Measurements from ENCODE around the gene SEMA5A. TPM values are rescaled to one million over a fixed set of nuclear protein-coding genes. Genes with fewer than 3 reads are reported as not detected.

Gene SEMA5A
- polyA plus RNA-seq, 1 experiment: 98.4 TPM

DNA sequence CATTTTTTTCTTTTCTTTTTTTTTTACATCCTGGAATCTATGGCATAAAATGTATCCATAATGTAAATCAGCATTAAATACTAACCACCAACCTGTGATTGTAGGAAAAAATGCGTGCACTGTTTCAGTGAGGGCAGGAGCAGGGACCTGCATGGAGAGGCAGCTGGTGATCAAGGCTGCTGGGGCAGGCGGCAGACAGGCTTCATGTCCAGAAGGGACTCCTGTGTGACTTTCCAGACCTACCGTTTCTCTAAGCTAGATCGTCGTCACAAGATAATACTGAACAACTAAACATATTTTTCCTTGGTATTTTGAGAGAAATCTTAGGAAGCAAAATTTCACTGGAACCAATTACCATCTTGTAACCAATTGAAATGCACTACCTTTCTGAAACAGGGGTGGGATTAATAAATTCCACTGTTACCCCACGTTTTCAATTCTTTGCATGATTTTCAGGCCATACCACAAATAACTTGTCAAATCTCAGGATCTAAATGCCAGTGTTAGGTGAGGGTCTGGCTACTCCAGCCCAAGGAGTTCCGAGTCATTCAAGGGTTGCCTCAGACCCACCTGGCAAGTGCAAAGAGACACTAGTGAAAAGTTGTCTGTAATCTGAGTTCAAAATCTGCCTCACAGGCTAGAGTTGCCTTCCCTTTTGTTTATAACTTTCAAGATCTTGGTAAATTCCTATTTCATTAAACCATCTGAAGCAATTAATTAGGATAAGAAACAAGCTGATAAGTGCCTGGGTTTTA, 198.2 kb downstream of the SEMA5A start:
- POLR2A ChIA-PET: interaction anchor here (0.6 kb wide), 1 partner anchor 703 kb away, joined by 3 read pairs; no protein-coding TSS in a partner anchor
- H3K27me3 ChIP-seq (ENCODE audit: control insufficient read depth, insufficient read depth, low read length): no peaks in the 10 kb centered on the region

GRCh38 chr5:9347032-9347431, 198.8 kb downstream of the SEMA5A start:
- no peaks in the 10 kb centered on the region for H3K27me3 ChIP-seq (ENCODE audit: control insufficient read depth, insufficient read depth, low read length)
- CTCF ChIA-PET: no interaction called here
- no peak for DNase-seq (ENCODE audit: low read depth)
- POLR2A ChIA-PET: interaction anchor here (0.6 kb wide), 1 partner anchor 704 kb away, joined by 3 read pairs; no protein-coding TSS in a partner anchor
- no peak overlapping the region for H3K4me3 ChIP-seq (ENCODE audit: low read depth, low read length)
- TF ChIP-seq, protein P1, sequence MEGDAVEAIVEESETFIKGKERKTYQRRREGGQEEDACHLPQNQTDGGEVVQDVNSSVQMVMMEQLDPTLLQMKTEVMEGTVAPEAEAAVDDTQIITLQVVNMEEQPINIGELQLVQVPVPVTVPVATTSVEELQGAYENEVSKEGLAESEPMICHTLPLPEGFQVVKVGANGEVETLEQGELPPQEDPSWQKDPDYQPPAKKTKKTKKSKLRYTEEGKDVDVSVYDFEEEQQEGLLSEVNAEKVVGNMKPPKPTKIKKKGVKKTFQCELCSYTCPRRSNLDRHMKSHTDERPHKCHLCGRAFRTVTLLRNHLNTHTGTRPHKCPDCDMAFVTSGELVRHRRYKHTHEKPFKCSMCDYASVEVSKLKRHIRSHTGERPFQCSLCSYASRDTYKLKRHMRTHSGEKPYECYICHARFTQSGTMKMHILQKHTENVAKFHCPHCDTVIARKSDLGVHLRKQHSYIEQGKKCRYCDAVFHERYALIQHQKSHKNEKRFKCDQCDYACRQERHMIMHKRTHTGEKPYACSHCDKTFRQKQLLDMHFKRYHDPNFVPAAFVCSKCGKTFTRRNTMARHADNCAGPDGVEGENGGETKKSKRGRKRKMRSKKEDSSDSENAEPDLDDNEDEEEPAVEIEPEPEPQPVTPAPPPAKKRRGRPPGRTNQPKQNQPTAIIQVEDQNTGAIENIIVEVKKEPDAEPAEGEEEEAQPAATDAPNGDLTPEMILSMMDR (IDR thresholded peaks at IDR 0.05; ENCODE audit: insufficient read depth, low read depth, low read length): no peak
- H3K36me3 ChIP-seq (ENCODE audit: control insufficient read depth, insufficient read depth, low read length): no peaks in the 10 kb centered on the region

More for the DNA sequence above, 198.2 kb downstream of the SEMA5A start:
- Histone ChIP-seq H3K36me3 (ENCODE audit: control insufficient read depth, insufficient read depth, low read length) (no peaks in the 10 kb centered on the region), H3K4me3 (ENCODE audit: low read depth, low read length) (no peak overlapping the region)
- no peak for DNase-seq (ENCODE audit: low read depth)
- TF ChIP-seq, protein P1 (IDR thresholded peaks at IDR 0.05; ENCODE audit: insufficient read depth, low read depth, low read length): no peak
- CTCF ChIA-PET: no interaction called here

DNA sequence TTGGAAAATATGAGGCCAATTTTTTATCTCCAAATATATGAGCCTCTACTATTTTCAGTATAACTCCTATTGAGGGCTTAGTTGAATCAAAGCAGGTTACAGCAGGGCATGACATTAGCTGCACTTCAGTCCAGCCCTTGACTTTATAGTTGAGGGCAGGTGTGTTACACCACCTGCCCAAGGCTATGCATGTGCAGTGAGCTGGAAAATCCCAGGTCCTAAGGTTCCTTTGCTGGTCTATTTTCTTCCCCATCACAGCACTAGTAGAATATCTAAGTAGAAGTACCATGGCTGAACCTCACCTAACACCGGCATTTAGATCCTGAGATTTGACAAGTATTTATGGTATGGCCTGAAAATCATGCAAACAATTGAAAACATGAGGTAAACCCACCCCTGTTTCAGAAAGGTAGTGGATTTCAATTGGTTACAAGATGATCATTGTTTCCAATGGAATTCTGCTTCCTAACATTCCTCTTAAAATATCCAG, 201.1 kb downstream of the SEMA5A start:
- no peak for DNase-seq (ENCODE audit: low read depth)
- ChIA-PET POLR2A (no interaction called here), CTCF (interaction anchor here (0.7 kb wide), 1 partner anchor 201 kb away, joined by 3 read pairs; no protein-coding TSS in a partner anchor)
- TF ChIP-seq, protein P1 (IDR thresholded peaks at IDR 0.05; ENCODE audit: insufficient read depth, low read depth, low read length): no peak
- Histone ChIP-seq H3K4me3 (ENCODE audit: low read depth, low read length) (no peak overlapping the region), H3K36me3 (ENCODE audit: control insufficient read depth, insufficient read depth, low read length) (no peaks in the 10 kb centered on the region), H3K27me3 (ENCODE audit: control insufficient read depth, insufficient read depth, low read length) (no peaks in the 10 kb centered on the region)

- no peak for DNase-seq (ENCODE audit: low read depth)
- no peaks in the 10 kb centered on the region for H3K27me3 ChIP-seq (ENCODE audit: control insufficient read depth, insufficient read depth, low read length)
- ChIA-PET POLR2A (no interaction called here), CTCF (interaction anchor here (0.6 to 1.2 kb wide), 4 partner anchors 187 to 797 kb away, joined by 3 to 4 read pairs (median 3); no protein-coding TSS in a partner anchor)
- TF ChIP-seq, protein P1 (IDR thresholded peaks at IDR 0.05; ENCODE audit: insufficient read depth, low read depth, low read length): no peak
- no peak overlapping the region for H3K4me3 ChIP-seq (ENCODE audit: low read depth, low read length)
- H3K36me3 ChIP-seq (ENCODE audit: control insufficient read depth, insufficient read depth, low read length): no peaks in the 10 kb centered on the region
These were observed 202.6 kb downstream of the SEMA5A start for GRCh38 chr5:9343146-9343850.

All from BJ (cell line).